LNCaP clone FGC (cell line): ENCODE results near the gene SRPK2.

Experiments used
- DNase-seq: peaks from one replicate; pipeline ENCODE4 v3.0.0-alpha.2; 2011; ENCODE audit warnings: low read depth
- H3K4me3 ChIP-seq: 2 replicates; pipeline ENCODE4 v1.5.1; 2011; ENCODE audit warnings: mild to moderate bottlenecking, low read depth, low read length, control low read depth
- TF ChIP-seq, protein P1 (sequence below): IDR thresholded peaks from 2 replicates; pipeline ENCODE4 v1.5.1; 2012; ENCODE audit warnings: mild to moderate bottlenecking; ENCODE audit not compliant: control insufficient read depth, insufficient read depth; ENCODE audit errors: extremely low read depth

The SRPK2 gene

DNA sequence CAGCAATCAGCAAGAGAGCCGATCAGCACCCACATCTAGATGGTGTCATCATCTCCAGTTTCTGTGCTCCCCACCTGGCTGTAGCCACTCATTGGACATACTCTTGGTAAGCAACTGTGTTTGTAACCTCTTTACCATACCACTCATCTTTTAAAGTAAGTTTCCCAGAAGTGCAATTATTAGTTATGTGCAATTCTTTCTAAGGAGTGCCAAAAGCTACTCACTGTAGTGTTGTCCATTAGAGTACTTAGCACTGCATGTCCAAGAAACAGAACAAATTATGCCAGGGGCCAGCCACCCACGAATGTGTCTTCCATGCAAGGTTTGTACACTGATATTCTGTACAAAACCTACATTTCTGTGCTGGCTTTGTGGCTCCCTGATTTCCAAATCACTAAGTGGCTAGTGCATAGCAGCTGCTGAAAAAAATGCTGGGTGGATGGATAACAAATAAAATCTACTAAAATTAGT is 131.9 kb downstream of the SRPK2 start:
- no peak for DNase-seq
- H3K4me3 ChIP-seq: no peak overlapping the region

DNA sequence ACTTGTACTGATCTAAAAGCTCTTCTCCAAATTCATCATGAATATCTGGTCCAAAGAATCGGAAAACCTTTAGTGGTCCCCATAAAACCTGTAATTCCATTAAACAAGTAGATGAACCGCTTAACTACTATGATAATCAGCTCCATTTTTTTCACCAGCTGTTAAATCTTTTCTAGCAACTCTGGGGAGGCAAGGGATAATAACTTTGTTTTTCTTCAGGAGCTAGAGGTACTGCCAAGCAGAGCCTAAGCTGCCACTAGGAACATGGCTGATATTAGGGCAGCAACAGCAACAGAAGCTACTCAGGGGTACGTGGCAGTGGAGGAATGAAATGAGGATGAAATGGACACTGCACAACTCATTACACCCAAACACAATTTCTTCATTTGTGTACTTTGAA is 138.0 kb downstream of the SRPK2 start:
- TF ChIP-seq, protein P1, sequence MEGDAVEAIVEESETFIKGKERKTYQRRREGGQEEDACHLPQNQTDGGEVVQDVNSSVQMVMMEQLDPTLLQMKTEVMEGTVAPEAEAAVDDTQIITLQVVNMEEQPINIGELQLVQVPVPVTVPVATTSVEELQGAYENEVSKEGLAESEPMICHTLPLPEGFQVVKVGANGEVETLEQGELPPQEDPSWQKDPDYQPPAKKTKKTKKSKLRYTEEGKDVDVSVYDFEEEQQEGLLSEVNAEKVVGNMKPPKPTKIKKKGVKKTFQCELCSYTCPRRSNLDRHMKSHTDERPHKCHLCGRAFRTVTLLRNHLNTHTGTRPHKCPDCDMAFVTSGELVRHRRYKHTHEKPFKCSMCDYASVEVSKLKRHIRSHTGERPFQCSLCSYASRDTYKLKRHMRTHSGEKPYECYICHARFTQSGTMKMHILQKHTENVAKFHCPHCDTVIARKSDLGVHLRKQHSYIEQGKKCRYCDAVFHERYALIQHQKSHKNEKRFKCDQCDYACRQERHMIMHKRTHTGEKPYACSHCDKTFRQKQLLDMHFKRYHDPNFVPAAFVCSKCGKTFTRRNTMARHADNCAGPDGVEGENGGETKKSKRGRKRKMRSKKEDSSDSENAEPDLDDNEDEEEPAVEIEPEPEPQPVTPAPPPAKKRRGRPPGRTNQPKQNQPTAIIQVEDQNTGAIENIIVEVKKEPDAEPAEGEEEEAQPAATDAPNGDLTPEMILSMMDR: no peak
- H3K4me3 ChIP-seq: no peak overlapping the region
- DNase-seq: no peak

More for the DNA sequence above, 131.9 kb downstream of the SRPK2 start:
- TF ChIP-seq, protein P1: no peak

DNA sequence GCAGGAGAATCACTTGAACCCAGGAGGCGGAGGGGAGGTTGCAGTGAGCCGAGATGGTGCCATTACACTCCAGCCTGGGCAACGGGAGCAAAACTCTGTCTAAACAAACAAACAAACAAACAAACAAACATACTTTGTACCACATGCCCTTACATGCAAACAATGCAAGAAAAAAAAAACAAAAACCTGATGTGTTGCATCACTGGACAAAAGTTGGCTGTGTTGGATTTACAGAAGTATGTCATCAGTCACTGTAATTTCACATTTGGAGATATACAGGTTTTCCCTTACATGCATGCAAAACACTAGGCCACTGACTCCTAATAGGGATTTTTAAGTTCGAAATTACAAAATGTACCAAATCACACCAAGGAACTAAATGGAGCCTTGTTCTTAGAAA is 138.5 kb downstream of the SRPK2 start:
- no peak for DNase-seq
- TF ChIP-seq, protein P1: no peak
- no peak overlapping the region for H3K4me3 ChIP-seq

DNA sequence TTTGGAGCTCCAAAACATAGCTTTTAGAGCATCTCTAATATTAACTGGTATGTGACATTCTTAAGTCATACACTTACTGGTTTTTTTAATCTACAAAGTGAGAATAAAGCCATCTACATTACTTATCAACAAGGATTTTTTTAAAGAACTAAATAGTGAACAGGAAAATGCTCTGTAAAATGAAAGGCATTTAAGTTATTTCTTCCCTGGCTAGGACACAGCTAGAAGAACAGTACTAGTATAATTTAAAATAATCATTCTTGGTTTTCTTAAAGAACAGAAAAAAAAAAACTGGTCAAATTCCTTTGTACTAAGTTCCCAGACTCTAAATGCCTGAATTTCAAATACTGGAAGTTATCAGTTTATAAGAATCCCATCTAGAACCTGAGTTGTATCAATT is 139.5 kb downstream of the SRPK2 start:
- no peak for DNase-seq
- no peak overlapping the region for H3K4me3 ChIP-seq
- TF ChIP-seq, protein P1: no peak

DNA sequence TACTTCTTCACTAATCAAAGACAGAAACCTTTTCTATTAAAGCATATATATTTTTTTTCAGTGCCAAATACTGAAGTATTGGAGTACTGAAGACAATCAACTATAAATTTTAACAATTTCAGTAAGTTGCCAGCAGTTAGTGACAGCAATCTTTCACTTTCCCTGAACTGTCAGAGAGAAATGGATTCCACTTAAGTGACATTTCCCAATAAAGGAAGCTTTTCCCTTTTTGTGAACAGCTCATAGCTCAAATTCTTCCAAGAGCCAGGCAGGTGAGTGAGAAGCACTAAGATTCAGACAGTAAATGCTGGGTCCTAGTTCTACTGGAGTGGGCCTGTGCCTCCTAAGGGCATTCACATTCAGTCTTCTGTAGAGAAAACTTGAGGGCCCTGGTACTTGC is 142.0 kb downstream of the SRPK2 start:
- no peak overlapping the region for H3K4me3 ChIP-seq
- TF ChIP-seq, protein P1: no peak
- DNase-seq: no peak

DNA sequence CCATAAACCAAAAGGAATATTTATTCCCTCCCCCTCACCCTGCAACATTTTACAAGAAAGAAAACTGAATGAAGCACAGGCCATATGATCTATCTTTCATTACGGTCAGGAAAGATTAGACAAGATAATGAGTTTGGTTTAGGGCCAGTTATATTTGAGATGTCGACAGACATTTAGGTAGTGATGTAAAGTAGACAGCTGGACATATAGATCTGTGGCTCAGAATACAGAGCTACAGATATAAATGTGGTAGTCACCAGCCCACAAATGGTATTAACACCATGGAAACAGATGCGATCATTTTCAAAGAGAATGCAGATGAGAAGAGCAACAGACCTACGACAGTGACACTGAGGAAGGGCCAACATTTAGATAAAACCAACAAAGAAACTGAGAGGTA is 142.5 kb downstream of the SRPK2 start:
- no peak overlapping the region for H3K4me3 ChIP-seq
- TF ChIP-seq, protein P1: no peak
- no peak for DNase-seq

DNA sequence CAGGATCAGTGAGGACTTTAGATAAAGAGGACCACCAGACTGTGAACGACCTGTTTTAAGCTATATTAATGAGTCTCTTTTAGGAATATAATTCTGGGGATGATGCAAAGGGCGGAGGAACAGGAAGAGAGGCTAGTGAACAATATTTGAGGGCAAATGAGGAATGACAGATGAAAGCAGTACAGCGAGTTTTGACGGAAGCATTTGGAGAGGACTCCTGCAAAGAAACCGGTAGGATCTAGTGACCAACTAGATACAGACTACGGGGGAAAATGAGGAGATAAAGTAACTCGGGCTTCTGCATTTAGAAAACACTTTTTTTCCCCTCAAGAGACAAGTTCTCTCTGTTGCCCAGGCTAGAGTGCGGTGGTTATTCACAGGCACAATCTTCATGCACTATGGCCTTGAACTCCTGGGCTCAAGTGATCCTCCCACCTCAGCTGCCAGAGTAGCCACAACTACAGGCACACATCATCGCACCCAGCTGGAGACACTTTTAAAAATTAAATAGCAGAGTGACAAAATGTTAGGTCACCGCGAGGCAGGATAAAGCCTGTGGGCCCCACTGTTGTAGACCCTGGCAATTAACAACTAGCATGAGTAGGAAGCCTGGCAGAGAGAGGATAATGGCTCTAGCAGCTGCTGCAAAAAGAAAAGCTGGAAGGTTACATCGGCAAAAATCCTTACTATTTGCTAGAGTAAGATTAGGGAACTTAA is 143.2 kb downstream of the SRPK2 start:
- H3K4me3 ChIP-seq: no peak overlapping the region
- no peak for DNase-seq
- TF ChIP-seq, protein P1: no peak
